Lung (tissue), 12 donors: ENCODE results near the gene PIBF1. TPM values are rescaled to one million over a fixed set of nuclear protein-coding genes. Genes with fewer than 3 reads are reported as not detected.
"Not testable (repeated sequence)": the region's sequence is repeated elsewhere in the genome, so short reads cannot be mapped to it uniquely, and the experiment has no call there.

ENCODE experiments used
- ATAC-seq: fragments of 200-7000 bp; cut with Tn5 transposase; one replicate; pipeline ENCODE4 v1.9.1; 2020; ENCODE audit warnings: moderate number of reproducible peaks; ENCODE audit not compliant: insufficient read depth, low FRiP score
- DNase-seq, 3 donors: peaks; one replicate each; pipeline ENCODE4 v3.0.0-alpha.2; 2013 to 2017
- H3K27ac ChIP-seq, 2 donors: one replicate each; pipeline ENCODE4 v1.5.1; 2013; ENCODE audit warnings: mild to moderate bottlenecking in 2 of 2, moderate library complexity in 2 of 2, control low read depth in 1 of 2, inconsistent platforms in 1 of 2, low read depth in 1 of 2, low read length in 1 of 2
- H3K27me3 ChIP-seq, 3 donors: one replicate each; pipeline ENCODE4 v1.5.1; 2013; ENCODE audit warnings: low read length in 2 of 3; ENCODE audit not compliant: control insufficient read depth in 3 of 3, insufficient read depth in 3 of 3
- H3K36me3 ChIP-seq, 4 donors: one replicate each; pipeline ENCODE4 v1.5.1; 2013; ENCODE audit warnings: low read length in 4 of 4, mild to moderate bottlenecking in 1 of 4, moderate library complexity in 1 of 4; ENCODE audit not compliant: control insufficient read depth in 4 of 4, insufficient read depth in 4 of 4
- H3K4me1 ChIP-seq, 5 donors: one replicate each; pipeline ENCODE4 v1.5.1; 2013; ENCODE audit warnings: low read length in 5 of 5, mild to moderate bottlenecking in 2 of 5, moderate library complexity in 1 of 5; ENCODE audit not compliant: control insufficient read depth in 5 of 5, insufficient read depth in 5 of 5
- H3K4me3 ChIP-seq: one replicate; pipeline ENCODE4 v1.5.1; 2013; ENCODE audit warnings: mild to moderate bottlenecking, control low read depth, moderate library complexity
- H3K9ac ChIP-seq, 2 donors: one replicate each; pipeline ENCODE4 v1.5.1; 2013; ENCODE audit warnings: low read length in 2 of 2, control low read depth in 1 of 2; ENCODE audit not compliant: insufficient read depth in 1 of 2
- H3K9me3 ChIP-seq, 4 donors: one replicate each; pipeline ENCODE4 v1.5.1; 2013; ENCODE audit warnings: low read length in 3 of 4, mild to moderate bottlenecking in 1 of 4, moderate library complexity in 1 of 4; ENCODE audit not compliant: control insufficient read depth in 4 of 4, insufficient read depth in 3 of 4
- WGBS, 2 donors: extraction: QIAGEN DNeasy Blood & Tissue Kit; methylation state at CpG; one replicate each; pipeline ENCODE4 v1.1.7; 2013; 5-methylcytosine and 5-hydroxymethylcytosine counted together
- polyA plus RNA-seq, 2 donors: library from polyadenylated mRNA; stranded (reverse); fragments of 200-250 nt; gene quantifications; one replicate each; pipeline ENCODE4 v1.2.1, GENCODE V29; 2013
- total RNA-seq, 2 donors: library from RNA; depleted of rRNA in 1 of 2; stranded (reverse); fragments of >200 nt in 1 of 2; gene quantifications; one replicate each; pipeline ENCODE4 v1.2.1, GENCODE V29; 2014 to 2021
- TF ChIP-seq, protein P1 (sequence below): IDR thresholded peaks from 2 replicates; pipeline ENCODE4 v1.5.1; 2012; ENCODE audit warnings: mild to moderate bottlenecking; ENCODE audit errors: control extremely low read depth, extremely low read depth
- donor health status: control.
- donor health status: control.
- donor health status: Bipolar disorder and iron deficiency.
- donor health status: healthy.
- donor health status: DM: yes; HTN: yes; CAD: no.

Gene PIBF1
- total and polyA plus RNA-seq, 4 donors, result 8.4 to 61.1 (median 25.6) TPM

DNA sequence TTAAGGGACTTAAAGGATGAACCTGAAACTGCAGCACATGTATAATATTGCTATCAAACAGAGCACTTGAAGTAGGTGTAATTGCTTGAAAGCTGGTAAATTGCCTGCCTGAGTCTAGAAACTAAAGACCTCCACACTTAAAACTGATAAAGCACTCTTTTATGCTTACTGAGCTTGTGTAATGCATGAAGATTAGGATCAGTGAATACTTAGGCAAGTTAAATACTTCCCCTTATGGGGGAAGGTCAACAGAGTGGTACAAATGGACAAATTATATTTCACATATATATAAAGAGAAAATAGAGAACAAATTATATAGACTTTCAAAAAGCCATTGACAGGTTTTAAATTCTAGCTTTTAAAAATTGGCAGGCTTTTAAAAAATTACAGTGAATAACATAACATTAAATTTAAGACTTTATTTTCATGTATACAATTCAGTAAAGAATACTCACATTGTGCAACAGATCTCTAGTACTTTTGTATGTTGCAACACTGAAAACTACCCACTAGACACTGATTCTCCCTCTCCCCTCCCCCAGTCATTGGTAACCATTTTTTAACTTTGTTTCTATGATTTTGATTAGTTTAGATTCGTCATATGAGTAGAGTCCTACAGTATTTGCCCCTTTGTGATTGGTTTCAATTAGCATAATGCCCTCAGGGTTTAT is 23.9 kb downstream of the PIBF1 start:
- ATAC-seq (no peak), DNase-seq (peak in 1 of 3 donors; percentile 23)
- Histone ChIP-seq H3K9ac (no peak overlapping the region), H3K27me3 (no peaks in the 10 kb centered on the region), H3K27ac (no peak overlapping the region), H3K4me1 (no peaks in the 10 kb centered on the region), H3K36me3 (peaks cover 3 to 15% (median 5%) of the 10 kb centered on the region in 4 donors), H3K9me3 (no peaks in the 10 kb centered on the region), H3K4me3 (no peak overlapping the region)
- 94 to 95% methylated on average over 1 of the region's 1 CpG for WGBS, 2 donors
- TF ChIP-seq, protein P1, sequence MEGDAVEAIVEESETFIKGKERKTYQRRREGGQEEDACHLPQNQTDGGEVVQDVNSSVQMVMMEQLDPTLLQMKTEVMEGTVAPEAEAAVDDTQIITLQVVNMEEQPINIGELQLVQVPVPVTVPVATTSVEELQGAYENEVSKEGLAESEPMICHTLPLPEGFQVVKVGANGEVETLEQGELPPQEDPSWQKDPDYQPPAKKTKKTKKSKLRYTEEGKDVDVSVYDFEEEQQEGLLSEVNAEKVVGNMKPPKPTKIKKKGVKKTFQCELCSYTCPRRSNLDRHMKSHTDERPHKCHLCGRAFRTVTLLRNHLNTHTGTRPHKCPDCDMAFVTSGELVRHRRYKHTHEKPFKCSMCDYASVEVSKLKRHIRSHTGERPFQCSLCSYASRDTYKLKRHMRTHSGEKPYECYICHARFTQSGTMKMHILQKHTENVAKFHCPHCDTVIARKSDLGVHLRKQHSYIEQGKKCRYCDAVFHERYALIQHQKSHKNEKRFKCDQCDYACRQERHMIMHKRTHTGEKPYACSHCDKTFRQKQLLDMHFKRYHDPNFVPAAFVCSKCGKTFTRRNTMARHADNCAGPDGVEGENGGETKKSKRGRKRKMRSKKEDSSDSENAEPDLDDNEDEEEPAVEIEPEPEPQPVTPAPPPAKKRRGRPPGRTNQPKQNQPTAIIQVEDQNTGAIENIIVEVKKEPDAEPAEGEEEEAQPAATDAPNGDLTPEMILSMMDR, result no peak

DNA sequence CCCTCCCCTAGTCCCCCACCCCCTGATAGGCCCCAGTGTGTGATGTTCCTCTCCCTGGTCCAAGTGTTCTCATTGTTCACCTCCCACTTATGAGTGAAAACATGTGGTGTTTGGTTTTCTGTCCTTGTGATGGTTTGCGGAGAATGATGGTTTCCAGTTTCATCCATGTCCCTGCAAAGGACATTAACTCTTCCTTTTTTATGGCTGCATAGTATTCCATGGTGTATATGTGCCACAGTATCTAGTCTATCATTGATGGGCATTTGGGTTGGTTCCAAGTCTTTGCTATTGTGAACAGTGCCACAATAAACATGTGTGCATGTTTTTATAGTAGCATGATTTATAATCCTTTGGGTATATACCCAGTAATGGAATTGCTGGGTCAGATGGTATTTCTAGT is 24.6 kb downstream of the PIBF1 start:
- not testable (repeated sequence) for H3K4me1 ChIP-seq, H3K9ac ChIP-seq, DNase-seq, H3K9me3 ChIP-seq, H3K27me3 ChIP-seq, H3K27ac ChIP-seq, ATAC-seq, H3K4me3 ChIP-seq
- H3K36me3 ChIP-seq, result peaks cover 3 to 15% (median 5%) of the 10 kb centered on the region in 4 donors
- WGBS, 2 donors, result 96 to 100% methylated on average over 1 of the region's 1 CpG

DNA sequence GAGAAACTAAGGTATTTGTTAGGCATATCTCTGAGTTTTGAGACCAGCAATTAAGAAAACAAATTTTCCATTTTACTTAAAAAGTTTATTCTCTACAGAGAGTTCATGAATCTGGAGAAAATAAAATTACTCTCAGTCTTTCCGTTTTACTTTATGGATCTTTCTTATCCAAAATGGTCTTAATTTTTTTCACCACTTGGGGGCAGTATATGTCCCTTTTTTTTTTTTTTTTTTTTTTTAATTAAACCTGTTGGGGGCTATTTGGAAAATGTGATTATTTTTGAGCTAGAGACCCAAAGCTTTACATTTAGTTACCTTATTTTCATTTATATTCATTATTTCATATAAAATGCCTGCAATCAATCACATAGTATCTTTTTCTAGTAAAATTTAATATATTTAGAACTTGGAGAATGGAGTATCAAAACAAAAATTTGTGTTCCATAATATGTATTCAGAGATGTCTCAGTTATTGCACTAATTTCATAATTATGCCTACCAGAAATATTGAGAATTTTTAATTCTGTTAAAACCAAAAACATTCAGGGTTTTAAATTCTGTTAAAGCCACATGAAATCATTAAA is 27.1 kb downstream of the PIBF1 start:
- DNase-seq, result peak in 2 of 3 donors; percentile 13 to 44
- Histone ChIP-seq H3K9me3 (no peaks in the 10 kb centered on the region), H3K4me1 (no peaks in the 10 kb centered on the region), H3K27ac (no peak overlapping the region), H3K9ac (no peak overlapping the region), H3K4me3 (no peak overlapping the region), H3K27me3 (no peaks in the 10 kb centered on the region), H3K36me3 (peaks cover 3 to 19% (median 6%) of the 10 kb centered on the region in 4 donors)
- 16 to 17% methylated on average over 1 of the region's 1 CpG for WGBS, 2 donors
- TF ChIP-seq, protein P1, result no peak
- ATAC-seq, result no peak

DNA sequence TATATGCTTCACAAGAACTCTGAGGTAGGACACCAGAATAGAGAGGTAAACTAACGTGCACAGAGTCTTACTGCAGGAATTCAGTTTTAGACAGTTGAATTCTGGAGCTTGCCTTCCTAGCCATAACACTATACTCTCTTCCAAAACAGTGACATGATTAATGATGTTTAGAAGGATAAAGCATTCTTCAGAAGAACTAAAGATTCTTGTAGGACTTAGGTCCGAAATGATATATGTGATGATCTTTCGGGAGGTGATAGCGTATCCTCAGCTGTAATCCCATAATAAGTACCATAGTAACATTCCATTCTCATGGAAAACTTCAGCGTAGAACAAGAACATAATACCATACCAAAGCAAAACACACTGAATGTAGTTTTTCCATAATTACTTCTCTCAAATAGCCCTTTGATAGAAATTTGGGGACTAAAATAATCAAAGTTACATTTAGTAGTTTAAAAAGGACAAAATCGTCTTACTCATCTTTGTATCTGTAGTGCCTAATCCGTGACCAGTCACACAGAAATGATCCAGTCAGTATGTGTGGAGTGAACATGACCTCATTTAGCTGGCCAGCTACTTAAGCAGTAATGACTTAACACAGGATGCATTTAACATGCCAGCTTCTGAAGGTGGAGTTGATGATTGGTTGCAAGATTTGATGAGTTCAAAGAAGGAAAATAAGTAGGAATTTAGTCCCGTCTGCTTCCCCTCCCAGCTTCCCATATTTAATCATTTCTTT is 38.4 kb downstream of the PIBF1 start:
- Histone ChIP-seq H3K27ac (no peak overlapping the region), H3K9ac (no peak overlapping the region), H3K4me1 (peaks cover 0 to 7% (median 0%) of the 10 kb centered on the region in 5 donors), H3K36me3 (peaks cover 3 to 23% (median 6%) of the 10 kb centered on the region in 4 donors), H3K27me3 (no peaks in the 10 kb centered on the region), H3K9me3 (no peaks in the 10 kb centered on the region), H3K4me3 (no peak overlapping the region)
- TF ChIP-seq, protein P1, result no peak
- ATAC-seq (no peak), DNase-seq (no peak)
- WGBS, 2 donors, result 92 to 93% methylated on average over 8 of the region's 8 CpGs
